Cortex of kidney (tissue), 1 donor: Measurements from ENCODE around the gene IQCM.
"Not testable (repeated sequence)": the region's sequence is repeated elsewhere in the genome, so short reads cannot be mapped to it uniquely, and the experiment has no call there.

ENCODE experiments used
- DNase-seq: peaks from one replicate; lab custom pipeline; 2025; lab: John Stamatoyannopoulos, UW

The IQCM gene

GRCh38 chr4:149572716-149573115 is 242.9 kb downstream of the IQCM start:
- no peak for DNase-seq

GRCh38 chr4:149555799-149556198 is 259.8 kb downstream of the IQCM start:
- no peak for DNase-seq

GRCh38 chr4:149555146-149555545 is 260.5 kb downstream of the IQCM start:
- DNase-seq = no peak

GRCh38 chr4:149553959-149554520 is 261.6 kb downstream of the IQCM start:
- no peak for DNase-seq

GRCh38 chr4:149552601-149553000 is 263.0 kb downstream of the IQCM start:
- no peak for DNase-seq

GRCh38 chr4:149549911-149550310 is 265.7 kb downstream of the IQCM start:
- no peak for DNase-seq

- DNase-seq = no peak
These were observed 280.9 kb downstream of the IQCM start for GRCh38 chr4:149534779-149535178.

- no peak for DNase-seq
These were observed 283.8 kb downstream of the IQCM start for GRCh38 chr4:149531861-149532260.

- DNase-seq = no peak
These were observed 292.6 kb downstream of the IQCM start for GRCh38 chr4:149523039-149523438.

- no peak for DNase-seq
These were observed 293.8 kb downstream of the IQCM start for GRCh38 chr4:149521611-149522425.

- DNase-seq = no peak
These were observed 297.2 kb downstream of the IQCM start for GRCh38 chr4:149518471-149518870.

GRCh38 chr4:149513081-149513480 is 302.6 kb downstream of the IQCM start:
- DNase-seq = no peak

GRCh38 chr4:149512501-149512900 is 303.1 kb downstream of the IQCM start:
- DNase-seq = no peak

GRCh38 chr4:149511558-149512298 is 303.9 kb downstream of the IQCM start:
- no peak for DNase-seq

GRCh38 chr4:149507309-149507708 is 308.3 kb downstream of the IQCM start:
- not testable (repeated sequence) for DNase-seq

GRCh38 chr4:149500806-149501205 is 314.8 kb downstream of the IQCM start:
- no peak for DNase-seq

- no peak for DNase-seq
These were observed 315.9 kb downstream of the IQCM start for GRCh38 chr4:149499726-149500125.

GRCh38 chr4:149498246-149498645 is 317.4 kb downstream of the IQCM start:
- no peak for DNase-seq

GRCh38 chr4:149493492-149493891 is 322.2 kb downstream of the IQCM start:
- DNase-seq = no peak

GRCh38 chr4:149489321-149489720 is 326.3 kb downstream of the IQCM start:
- DNase-seq = no peak

- no peak for DNase-seq
These were observed 328.8 kb downstream of the IQCM start for GRCh38 chr4:149486861-149487260.

GRCh38 chr4:149468669-149469068 is 347.0 kb downstream of the IQCM start:
- DNase-seq = not testable (repeated sequence)

GRCh38 chr4:149466446-149466845 is 349.2 kb downstream of the IQCM start:
- DNase-seq = no peak
